GM18867 (cell line): ENCODE results near the gene SPESP1.
"Not testable (repeated sequence)": the region's sequence is repeated elsewhere in the genome, so short reads cannot be mapped to it uniquely, and the experiment has no call there.

Experiments used
- ATAC-seq: cut with Tn5 transposase; IDR thresholded peaks from one replicate; pipeline ENCODE4 v1.9.1; 2021; ENCODE audit warnings: mild to moderate bottlenecking, moderate library complexity; ENCODE audit not compliant: unreplicated experiment

SPESP1 gene

GRCh38 chr15:68962465-68962864 lies 32.1 kb downstream of the SPESP1 start:
- no peak for ATAC-seq

DNA sequence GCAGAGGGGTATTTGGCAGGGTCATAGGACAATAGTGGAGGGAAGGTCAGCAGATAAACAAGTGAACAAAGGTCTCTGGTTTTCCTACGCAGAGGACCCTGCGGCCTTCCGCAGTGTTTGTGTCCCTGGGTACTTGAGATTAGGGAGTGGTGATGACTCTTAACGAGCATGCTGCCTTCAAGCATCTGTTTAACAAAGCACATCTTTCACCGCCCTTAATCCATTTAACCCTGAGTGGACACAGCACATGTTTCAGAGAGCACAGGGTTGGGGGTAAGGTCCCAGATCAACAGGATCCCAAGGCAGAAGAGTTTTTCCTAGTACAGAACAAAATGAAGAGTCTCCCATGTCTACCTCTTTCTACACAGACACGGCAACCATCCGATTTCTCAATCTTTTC lies 33.4 kb downstream of the SPESP1 start:
- not testable (repeated sequence) for ATAC-seq

GRCh38 chr15:68966996-68967395 lies 36.7 kb downstream of the SPESP1 start:
- no peak for ATAC-seq

DNA sequence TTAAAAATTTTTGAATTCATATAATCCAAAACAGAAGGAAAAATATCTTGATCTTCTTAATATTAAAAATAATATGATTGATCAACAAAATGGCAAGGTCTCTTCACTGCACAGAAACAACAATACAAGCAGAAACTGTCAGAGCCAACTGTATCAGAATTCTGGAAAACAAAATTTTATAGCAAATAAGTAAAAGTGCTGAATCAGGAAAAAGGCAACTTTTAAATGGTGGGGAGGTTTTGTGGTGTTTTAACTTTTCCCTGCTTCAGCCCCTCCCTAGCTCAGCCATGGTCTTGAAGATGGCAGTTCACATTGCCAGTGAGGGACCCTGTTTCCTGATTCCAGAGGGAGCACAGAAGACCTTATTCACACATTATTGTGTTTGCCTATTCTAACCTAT lies 37.6 kb downstream of the SPESP1 start:
- no peak for ATAC-seq

- no peak for ATAC-seq
Measured at GRCh38 chr15:68969298-68969697, 39.0 kb downstream of the SPESP1 start.

- ATAC-seq, result no peak
Measured at GRCh38 chr15:68972201-68973065, 42.1 kb downstream of the SPESP1 start.

GRCh38 chr15:68975651-68976160 lies 45.4 kb downstream of the SPESP1 start:
- not testable (repeated sequence) for ATAC-seq

DNA sequence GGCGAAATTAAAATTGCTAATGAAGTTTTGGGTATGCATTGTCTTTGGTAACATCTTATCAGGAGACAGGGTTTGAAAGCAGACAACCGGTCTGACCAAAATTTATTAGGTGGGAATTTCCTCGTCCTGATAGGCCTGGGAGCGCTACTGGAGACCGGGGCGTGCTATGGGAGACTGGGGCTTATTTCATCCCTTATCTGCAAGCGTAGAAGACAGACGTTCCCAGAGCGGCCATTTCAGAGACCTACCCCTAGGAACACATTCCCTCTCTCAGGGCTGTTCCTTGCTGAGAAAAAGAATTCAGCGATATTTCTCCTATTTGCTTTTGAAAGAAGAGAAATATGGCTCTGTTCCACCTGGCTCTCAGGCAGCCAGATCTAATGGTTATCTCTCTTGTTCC lies 47.1 kb downstream of the SPESP1 start:
- not testable (repeated sequence) for ATAC-seq

- no peak for ATAC-seq
Measured at GRCh38 chr15:68979006-68979405, 48.7 kb downstream of the SPESP1 start.

GRCh38 chr15:68979816-68980215 lies 49.5 kb downstream of the SPESP1 start:
- no peak for ATAC-seq

DNA sequence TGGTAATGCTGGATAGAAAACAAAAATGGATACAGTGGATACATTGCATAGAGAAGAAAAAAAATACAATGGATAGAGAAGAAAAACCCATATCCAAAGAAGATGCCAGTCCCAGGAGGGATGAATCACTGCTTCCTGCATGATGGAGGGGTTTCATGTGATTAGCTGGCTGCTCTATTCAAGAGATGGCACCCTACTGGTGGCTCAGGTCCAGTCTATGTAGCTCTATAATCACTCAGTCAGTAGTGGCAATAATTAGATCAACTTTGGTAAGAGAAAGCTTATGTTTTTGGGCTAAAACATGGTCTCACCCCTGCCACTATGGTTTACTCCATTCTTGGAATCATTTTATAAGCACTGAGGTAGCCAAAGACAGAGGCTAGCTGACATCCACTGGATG lies 50.5 kb downstream of the SPESP1 start:
- no peak for ATAC-seq

DNA sequence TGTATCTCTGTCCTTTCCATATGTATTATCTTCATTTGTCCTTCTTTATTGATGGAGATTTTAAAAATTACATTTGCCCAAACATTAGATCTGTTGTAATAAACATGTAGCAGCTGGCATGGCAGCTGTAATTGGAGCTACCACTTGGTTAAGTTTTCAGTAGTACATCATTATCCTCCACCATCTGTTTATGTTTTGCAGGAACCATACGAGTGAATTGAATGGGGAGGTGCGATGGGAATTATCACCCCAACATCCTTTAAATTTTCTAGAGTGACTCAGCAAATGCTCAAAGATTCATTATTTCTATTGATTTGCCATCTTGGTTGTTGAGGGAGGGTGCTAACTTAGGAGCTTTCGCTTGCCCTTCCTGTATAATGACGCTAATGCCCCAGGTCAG lies 51.6 kb downstream of the SPESP1 start:
- no peak for ATAC-seq

DNA sequence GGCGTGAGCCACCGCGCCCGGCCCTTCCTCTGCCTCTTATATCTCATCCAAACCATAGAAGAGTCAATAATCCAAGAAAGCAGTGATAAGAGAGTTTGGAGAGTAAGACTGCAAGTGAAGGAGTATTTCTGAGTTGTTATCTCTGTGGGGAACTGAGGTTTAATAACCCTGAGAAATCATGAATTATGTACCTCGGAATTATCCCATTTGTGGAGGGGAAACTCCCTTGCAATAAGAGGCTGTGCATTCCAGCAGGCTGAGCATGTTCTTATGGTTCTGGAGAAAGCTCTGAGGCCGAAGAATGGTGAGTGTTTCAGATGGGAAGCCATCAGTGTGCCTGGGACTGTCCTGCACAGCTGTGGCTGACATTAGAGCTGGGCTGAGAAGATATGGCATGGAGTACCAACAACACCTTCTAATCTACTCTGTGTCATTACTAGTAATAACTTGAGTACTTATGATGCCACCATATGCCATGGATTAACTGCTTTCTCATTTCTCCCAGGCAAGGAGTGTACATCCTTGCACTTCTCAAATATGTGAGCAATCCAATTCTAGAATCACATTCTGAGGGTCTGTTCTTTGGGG lies 52.7 kb downstream of the SPESP1 start:
- no peak for ATAC-seq

DNA sequence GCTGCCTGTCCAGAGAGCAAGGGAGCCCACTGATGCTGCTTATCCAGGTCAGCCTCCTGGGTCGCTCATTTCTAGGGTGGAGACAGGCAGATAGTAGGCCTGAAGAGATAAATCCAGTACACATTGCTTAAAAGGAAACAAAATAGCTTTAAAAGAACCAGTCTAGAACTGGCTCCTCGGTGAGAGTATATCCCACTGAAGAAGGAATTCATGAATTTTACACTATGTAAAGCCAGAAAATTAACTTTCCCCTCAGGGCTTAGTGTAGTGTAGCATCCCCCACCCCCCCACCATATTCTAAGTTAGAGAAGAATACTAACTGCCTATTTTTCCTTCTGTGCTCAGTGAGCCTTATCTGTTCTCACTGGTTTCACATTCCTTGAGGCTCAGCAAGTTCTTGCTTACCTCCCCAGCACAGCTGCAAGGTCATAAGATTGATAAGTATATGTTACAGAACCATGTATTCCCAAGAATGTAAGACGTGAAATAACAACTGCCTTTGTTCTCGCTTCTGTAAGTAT lies 53.7 kb downstream of the SPESP1 start:
- no peak for ATAC-seq

DNA sequence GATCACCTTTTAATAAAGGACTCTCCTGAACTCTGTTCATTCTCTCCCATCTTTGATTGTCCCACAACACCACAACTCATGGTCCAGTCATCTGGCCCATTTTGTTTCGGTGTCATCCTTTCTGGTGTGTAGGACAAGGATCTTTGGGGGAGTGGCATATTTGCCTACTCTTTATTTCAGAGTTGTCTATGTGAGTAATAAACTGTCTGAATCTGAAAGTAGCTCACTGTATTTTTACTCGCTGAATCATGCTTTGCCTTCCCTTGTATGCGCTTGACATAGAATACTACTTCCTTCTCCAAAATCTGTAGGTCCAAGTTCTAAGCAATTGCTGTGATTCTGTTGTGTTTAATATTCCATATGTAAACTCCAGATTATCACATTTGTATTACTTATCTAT lies 54.3 kb downstream of the SPESP1 start:
- no peak for ATAC-seq

GRCh38 chr15:68985361-68985891 lies 55.1 kb downstream of the SPESP1 start:
- no peak for ATAC-seq

DNA sequence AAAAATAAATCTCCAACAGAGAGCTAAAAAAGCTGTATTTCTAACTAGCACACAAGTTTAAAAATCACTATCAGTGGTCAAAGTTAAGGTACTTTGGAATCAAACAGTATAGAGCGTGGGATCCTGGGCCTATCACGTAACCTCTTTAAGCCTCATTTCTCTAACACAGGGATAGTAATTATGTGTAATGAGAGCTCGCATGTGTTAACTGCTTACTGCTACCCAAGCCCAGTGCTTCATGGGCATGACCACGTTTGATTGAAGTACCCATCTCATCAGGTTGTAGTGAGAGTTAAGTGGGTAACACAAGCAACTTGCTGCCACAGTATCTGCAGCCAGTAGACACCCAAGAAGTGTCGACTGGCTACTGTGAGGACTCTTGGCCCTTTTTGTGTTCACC lies 56.0 kb downstream of the SPESP1 start:
- ATAC-seq, result no peak

DNA sequence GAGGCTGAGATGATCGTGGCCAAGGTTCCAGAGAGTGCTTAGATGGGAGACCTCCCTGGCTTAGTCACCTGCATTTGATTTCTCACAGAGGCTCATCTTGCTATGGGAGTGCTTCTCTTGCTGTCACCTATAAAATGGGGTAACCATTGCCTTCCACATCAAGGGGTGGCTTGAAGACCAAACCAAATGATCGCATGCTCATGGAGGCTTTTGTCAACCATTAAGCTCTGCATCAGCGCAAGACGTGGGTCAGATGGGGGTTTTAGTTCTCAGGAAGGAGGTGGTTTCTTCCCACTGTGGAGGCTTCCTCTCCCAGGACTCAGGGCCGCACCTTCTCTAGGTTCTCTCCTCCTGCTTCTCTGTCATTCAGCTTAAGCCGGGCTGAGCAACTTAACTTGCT lies 56.8 kb downstream of the SPESP1 start:
- no peak for ATAC-seq

GRCh38 chr15:68987676-68988075 lies 57.4 kb downstream of the SPESP1 start:
- no peak for ATAC-seq

DNA sequence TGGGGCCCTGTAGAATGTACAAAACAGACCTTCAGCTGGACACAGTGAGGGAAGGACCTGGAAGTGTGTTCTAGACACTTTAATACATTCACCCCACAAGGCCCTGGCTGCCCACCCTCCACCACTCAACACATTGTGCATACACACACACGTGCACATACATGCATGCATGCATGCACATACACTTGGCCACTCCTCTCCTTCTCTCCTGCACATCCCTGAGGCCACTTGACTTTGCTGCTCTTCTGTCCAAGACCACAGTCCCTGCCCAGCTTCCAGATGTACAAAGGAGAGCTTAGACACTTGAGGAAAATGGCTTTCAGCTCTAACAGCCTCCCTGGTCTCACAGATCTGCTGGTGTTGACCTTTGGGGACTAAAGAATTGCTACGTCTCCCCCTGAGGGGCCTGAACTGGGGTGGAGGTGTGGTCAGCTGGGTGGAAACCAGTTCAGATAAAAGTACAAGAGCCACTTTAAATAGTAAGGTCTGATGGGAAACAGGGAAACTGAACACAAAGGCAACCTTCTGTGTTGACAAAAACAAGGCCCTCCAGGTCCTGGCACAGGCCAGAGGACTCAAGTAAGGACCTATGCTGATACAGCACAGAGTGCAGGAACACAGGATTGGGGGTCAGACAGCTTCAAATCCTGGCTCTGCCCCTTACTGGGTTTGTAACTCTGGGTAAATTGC lies 59.4 kb downstream of the SPESP1 start:
- no peak for ATAC-seq
